Measurements from ENCODE around the gene SGMS1. TPM values are rescaled to one million over a fixed set of nuclear protein-coding genes. Genes with fewer than 3 reads are reported as not detected.

SGMS1 gene
- total and polyA plus RNA-seq, 2 donors (not counting 3 experiments of a cell fraction or from before 2014, with no cell fraction given), result 9.7 to 23.7 TPM

- no peak for DNase-seq (ENCODE audit: low read depth, low spot score)
- POLR2A ChIA-PET, result no interaction called here
Measured at GRCh38 chr10:50510517-50511473, 113.0 kb downstream of the SGMS1 start.

More at GRCh38 chr10:50510517-50511473, 113.0 kb downstream of the SGMS1 start:
- no peaks in the 10 kb centered on the region for H3K9me1 ChIP-seq (replicated peaks; ENCODE audit: control insufficient read depth, extremely low read depth, insufficient read depth, low read length)
- intact Hi-C loops (cut with micrococcal nuclease) (no loop called here), dilution Hi-C loops (cut with MboI; ENCODE audit: extremely low pct_ligation_motif_present, low sequenced_read_pairs) (no loop called here)
- no peak overlapping the region for H2AFZ ChIP-seq (ENCODE audit: low read depth, low read length)
- H3K9ac ChIP-seq (replicated peaks; ENCODE audit: extremely low read depth, insufficient read depth, low read length), result no peak overlapping the region
- H4K20me1 ChIP-seq (replicated peaks; ENCODE audit: control insufficient read depth, extremely low read depth, insufficient read depth, low read length), result no peaks in the 10 kb centered on the region
- no peaks in the 10 kb centered on the region for H3K9me3 ChIP-seq (replicated peaks; ENCODE audit: control insufficient read depth, insufficient read depth, low read length)
- TF ChIP-seq JUN (IDR thresholded peaks at IDR 0.05; ENCODE audit: borderline replicate concordance, insufficient read depth, insufficient read length, low read depth), result no peak
- TF ChIP-seq CTCF (IDR thresholded peaks at IDR 0.05; ENCODE audit: extremely low read depth in 1 of 2, insufficient read depth in 1 of 2, low read depth in 1 of 2, low read length in 2 of 2), result no peak
- no peak for TF ChIP-seq GATA2 (IDR thresholded peaks at IDR 0.05; ENCODE audit: insufficient read depth, insufficient read length, low read depth, low read length)
- no peak for TF ChIP-seq EZH2 (IDR thresholded peaks at IDR 0.05; ENCODE audit: borderline replicate concordance, low read depth, low read length, severe bottlenecking)
- no peak for TF ChIP-seq MYC (IDR thresholded peaks at IDR 0.05; ENCODE audit: low read depth, low read length)
- TF ChIP-seq POLR2A (IDR thresholded peaks at IDR 0.05; ENCODE audit: low read depth, low read length), result no peak
- TF ChIP-seq POLR2AphosphoS5 (IDR thresholded peaks at IDR 0.05; ENCODE audit: insufficient read depth, low read depth, low read length), result no peak
- TF ChIP-seq FOS (IDR thresholded peaks at IDR 0.05; ENCODE audit: borderline replicate concordance, insufficient read depth, low read length), result no peak
- TF ChIP-seq, protein P1, sequence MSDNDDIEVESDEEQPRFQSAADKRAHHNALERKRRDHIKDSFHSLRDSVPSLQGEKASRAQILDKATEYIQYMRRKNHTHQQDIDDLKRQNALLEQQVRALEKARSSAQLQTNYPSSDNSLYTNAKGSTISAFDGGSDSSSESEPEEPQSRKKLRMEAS (IDR thresholded peaks at IDR 0.05; ENCODE audit: insufficient read depth, insufficient read length), result no peak
- no peaks in the 10 kb centered on the region for H3K4me1 ChIP-seq (ENCODE audit: control insufficient read depth, extremely low read depth, insufficient read depth, low read length)
- CTCF ChIA-PET, result no interaction called here
- no peaks in the 10 kb centered on the region for H3K79me2 ChIP-seq (ENCODE audit: control insufficient read depth, insufficient read depth, low read length)
- H3K4me3 ChIP-seq (replicated peaks in 1 of 3; ENCODE audit: insufficient read depth in 1 of 3, low read depth in 1 of 3, low read length in 3 of 3), result no peak overlapping the region
- no peak overlapping the region for H3K27ac ChIP-seq (ENCODE audit: insufficient read depth, low read depth, low read length)
- BruUV-seq (replicated peaks), result no TSS peak
- no peaks in the 10 kb centered on the region for H3K27me3 ChIP-seq (ENCODE audit: control insufficient read depth in 2 of 2, insufficient read depth in 2 of 2, low read length in 2 of 2)
- FAIRE-seq, result no peak
- H3K4me2 ChIP-seq (ENCODE audit: insufficient read depth, low read length), result no peak overlapping the region
- no peaks in the 10 kb centered on the region for H3K36me3 ChIP-seq (ENCODE audit: control insufficient read depth in 2 of 2, extremely low read depth in 1 of 2, insufficient read depth in 2 of 2, low read length in 2 of 2)

Measured in endothelial cell of umbilical vein (primary cell).